NT2/D1 (cell line): ENCODE measurements around the gene LENG1.

Experiments
- SUZ12 ChIP-seq: IDR thresholded peaks from 2 replicates; pipeline ENCODE4 v1.6.1; 2011; ENCODE audit not compliant: insufficient read length, insufficient read depth; ENCODE audit errors: extremely low read depth
- YY1 ChIP-seq: IDR thresholded peaks from 2 replicates; pipeline ENCODE4 v1.6.1; 2011; ENCODE audit not compliant: insufficient read length, insufficient read depth
- ZNF274 ChIP-seq: IDR thresholded peaks from 2 replicates; pipeline ENCODE4 v1.6.1; 2011; ENCODE audit warnings: mild to moderate bottlenecking, low read depth, low read length

DNA sequence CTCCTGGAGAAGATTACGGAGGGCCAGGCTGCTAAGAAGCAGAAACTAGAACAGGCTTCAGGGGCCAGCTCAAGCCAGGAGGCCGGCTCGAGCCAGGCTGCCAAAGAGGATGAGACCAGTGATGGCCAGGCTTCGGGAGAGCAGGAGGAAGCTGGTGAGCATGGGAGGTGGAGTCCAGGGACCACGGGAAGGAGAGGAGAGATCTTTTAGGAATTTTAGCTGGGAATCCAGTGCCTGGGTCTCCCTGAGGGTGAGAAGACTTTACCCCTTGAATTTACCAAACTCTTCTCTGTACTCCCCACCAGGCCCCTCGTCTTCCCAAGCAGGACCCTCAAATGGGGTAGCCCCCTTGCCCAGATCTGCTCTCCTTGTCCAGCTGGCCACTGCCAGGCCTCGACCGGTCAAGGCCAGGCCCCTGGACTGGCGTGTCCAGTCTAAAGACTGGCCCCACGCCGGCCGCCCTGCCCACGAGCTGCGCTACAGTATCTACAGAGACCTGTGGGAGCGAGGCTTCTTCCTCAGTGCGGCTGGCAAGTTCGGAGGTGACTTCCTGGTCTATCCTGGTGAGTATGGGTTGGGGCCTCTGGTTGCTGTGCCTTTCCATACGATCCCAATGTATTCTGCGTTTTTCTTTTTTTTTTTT, 32.4 kb upstream of the LENG1 start:
- TF ChIP-seq YY1 (no peak), ZNF274 (no peak), SUZ12 (no peak)
